HG03520 (cell line): Measurements from ENCODE around the gene TMED5.
"Not testable (repeated sequence)": the region's sequence is repeated elsewhere in the genome, so short reads cannot be mapped to it uniquely, and the experiment has no call there.

Experiments used
- ATAC-seq: cut with Tn5 transposase; IDR thresholded peaks from one replicate; pipeline ENCODE4 v1.9.1; 2021; ENCODE audit warnings: mild to moderate bottlenecking, moderate library complexity; ENCODE audit not compliant: unreplicated experiment

TMED5 gene

GRCh38 chr1:93172778-93173177 is 7.4 kb downstream of the TMED5 start:
- ATAC-seq: no peak

GRCh38 chr1:93171549-93172034 is 8.6 kb downstream of the TMED5 start:
- ATAC-seq: no peak

DNA sequence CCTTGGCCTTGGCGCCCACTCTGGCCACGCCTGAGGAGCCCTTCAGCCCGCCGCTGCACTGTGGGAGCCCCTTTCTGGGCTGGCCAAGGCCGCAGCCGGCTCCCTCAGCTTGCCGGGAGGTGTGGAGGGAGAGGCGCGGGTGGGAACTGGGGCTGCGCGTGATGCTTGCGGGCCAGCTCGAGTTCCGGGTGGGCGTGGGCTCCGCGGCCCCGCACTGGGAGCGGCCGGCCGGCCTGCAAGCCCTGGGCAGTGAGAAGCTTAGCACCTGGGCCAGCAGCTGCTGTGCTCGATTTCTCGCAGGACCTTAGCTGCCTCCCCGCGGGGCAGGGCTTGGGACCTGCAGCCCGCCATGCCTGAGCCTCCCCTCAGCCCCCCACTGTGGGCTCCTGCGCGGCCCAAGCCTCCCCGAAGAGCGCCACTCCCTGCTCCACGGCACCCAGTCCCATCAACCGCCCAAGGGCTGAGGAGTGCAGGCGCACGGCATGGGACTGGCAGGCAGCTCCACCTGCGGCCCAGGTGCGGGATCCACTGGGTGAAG is 10.0 kb downstream of the TMED5 start:
- not testable (repeated sequence) for ATAC-seq

GRCh38 chr1:93167006-93167405 is 13.2 kb downstream of the TMED5 start:
- no peak for ATAC-seq

DNA sequence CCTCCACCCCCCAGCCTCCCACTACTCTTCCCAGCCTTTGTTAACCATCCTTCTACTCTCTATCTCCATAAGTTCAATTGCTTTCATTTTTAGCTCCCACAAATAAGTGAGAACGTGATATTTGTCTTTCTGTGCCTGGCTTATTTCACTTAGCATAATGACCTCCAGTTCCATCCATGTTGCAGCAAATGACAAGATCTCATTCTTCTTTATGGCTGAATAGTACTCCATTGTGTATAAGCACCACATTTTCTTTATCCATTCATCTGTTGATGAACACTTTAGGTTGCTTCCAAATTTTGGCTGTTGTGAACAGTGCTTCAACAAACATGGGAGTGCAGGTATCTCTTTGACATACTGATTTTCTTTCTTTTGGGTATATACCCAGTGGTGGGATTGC is 14.3 kb downstream of the TMED5 start:
- not testable (repeated sequence) for ATAC-seq

DNA sequence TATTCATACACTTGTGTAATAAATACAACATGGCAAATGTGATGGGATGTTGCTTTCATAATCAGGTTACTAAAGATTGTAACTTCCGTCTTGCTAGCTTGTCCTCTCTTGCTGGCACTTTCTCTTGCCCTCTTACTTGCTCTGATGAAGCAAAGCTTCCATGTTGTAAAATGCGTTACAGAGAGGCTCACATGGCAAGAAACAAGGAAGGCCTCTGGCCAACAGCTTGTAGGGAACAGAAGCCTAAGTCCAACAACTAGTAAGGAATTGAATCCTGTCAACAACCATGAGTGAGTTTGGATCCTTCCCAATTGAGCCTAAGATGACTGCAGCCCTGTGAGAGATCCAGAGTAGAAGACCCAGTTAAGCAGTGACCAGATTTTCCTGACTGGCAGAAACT is 15.4 kb downstream of the TMED5 start:
- ATAC-seq: no peak

DNA sequence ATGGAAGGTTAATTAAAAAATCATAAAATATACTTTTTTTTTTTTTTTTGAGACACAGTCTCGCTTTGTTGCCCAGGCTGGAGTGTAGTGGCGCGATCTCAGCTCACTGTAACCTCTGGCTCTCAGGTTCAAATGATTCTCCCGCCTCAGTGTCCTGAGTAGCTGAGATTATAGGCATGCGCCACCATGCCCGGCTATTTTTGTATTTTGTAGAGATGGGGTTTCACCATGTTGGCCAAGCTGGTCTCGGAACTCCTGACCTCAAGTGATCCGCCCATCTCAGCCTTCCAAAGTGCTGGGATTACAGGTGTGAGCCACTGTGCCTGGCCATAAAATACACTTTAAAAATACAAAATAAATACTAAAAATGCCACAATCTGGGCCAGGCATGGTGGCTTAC is 16.9 kb downstream of the TMED5 start:
- not testable (repeated sequence) for ATAC-seq

DNA sequence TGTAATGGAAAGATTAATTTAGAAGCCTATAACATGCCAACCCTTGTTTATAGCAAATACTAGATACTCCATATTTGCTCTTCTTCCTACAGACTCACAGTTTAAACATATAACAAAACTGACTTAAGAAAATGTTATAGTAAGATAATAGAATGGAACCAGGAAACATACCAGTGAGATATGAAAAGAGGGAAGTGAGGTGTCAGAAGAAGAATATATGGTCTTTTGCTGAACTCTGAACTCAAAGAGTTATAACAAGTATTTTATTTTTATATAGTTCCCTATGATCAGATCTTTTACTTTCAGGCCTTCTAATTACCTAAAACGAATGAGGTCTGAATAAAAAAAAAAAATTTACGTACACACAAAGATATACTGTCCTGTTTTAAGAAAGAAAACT is 20.9 kb downstream of the TMED5 start:
- ATAC-seq: no peak

- no peak for ATAC-seq
Observed at GRCh38 chr1:93155335-93155734, 24.9 kb downstream of the TMED5 start.

- ATAC-seq: no peak
Observed at GRCh38 chr1:93154898-93155297, 25.3 kb downstream of the TMED5 start.

GRCh38 chr1:93152835-93153234 is 27.4 kb downstream of the TMED5 start:
- ATAC-seq: no peak

GRCh38 chr1:93151474-93151873 is 28.7 kb downstream of the TMED5 start:
- ATAC-seq: no peak

DNA sequence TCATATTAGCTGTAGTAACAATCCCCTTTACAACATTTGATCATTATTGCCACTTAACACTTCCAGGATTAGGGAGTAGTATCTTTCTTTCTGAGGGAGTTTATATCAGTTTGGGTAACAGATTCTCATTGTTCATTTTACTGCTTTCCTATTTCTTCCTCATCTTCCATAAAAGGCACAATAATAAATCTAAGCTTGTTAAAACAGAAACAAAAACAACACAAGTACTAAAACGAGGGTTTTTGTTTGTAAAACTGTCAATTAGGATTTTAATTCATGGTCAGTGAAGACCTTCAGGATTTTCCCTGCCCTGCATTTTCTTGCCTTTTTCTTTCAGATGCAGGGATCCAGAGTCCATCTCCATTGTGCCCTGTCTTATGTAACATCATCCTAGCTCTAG is 29.5 kb downstream of the TMED5 start:
- no peak for ATAC-seq

GRCh38 chr1:93148001-93148400 is 32.2 kb downstream of the TMED5 start:
- no peak for ATAC-seq

DNA sequence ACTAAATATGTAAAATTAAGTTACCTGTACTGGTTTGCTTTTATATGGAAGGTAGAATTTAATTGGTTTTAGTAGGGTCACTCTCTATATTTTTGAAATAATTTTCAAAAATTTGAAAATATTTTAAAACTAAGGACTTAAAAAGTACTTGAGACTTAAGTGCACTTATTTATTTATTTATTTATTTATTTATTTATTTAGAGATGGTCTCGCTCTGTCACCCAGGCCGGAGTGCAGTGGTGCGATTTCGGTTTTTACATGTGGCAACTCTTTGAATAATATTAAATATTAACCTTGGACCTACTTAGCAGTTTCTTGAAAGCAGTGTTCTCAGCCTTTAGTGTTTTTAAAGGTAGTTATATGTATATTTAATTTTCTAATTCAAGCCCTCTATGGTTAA is 36.4 kb downstream of the TMED5 start:
- ATAC-seq: no peak

DNA sequence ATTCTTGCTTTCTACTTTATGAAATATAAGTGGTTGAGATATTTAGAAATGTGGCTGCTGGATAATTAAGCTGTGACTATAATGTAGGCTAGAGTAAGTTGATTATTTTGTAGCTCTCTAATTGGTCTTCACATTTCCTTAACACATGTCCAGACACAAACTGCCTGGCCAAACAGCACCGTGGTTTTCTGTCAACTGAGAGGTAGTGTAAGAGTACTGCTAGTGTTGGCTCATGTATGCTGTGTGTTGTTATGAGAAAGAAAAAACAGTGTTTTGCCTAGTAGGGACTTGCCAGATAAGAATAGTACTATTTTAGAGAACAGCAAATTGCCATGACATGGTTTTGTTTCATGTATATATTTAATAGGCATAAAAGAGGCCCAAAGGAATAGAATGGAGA is 37.1 kb downstream of the TMED5 start:
- no peak for ATAC-seq

- ATAC-seq: no peak
Observed at GRCh38 chr1:93142161-93142560, 38.1 kb downstream of the TMED5 start.

GRCh38 chr1:93140106-93140505 is 40.1 kb downstream of the TMED5 start:
- no peak for ATAC-seq

DNA sequence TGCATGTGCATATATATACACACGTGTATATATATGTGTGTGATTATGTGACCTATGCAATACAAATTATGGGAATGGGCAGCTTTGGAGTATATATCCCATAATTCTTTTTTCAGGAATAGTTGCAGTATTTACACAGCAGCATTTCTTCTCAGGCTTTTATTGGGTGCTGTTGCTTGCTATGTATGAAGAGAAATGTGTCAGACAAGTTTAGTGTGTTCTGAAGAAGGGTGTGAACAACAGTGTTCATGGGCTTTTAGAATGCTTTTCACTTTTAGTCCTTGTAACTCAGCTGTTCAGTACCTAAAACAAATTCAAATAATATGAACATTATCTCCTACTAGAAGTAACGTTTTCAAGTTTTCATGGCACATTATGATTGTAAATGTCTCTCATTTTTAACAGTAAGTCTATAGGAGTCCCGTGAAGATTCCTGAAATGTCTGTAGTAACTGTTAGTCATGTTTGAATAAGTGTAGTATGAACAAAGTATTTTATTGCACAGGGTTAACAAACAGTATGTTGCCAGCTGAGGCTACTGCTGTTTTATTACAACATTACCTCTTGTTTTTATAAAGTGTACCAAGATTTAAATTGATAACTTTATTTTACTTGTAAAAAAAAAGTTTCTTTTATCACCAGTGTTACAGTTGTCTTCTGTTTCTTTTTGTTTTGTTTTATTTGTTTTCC is 42.5 kb downstream of the TMED5 start:
- ATAC-seq: no peak

DNA sequence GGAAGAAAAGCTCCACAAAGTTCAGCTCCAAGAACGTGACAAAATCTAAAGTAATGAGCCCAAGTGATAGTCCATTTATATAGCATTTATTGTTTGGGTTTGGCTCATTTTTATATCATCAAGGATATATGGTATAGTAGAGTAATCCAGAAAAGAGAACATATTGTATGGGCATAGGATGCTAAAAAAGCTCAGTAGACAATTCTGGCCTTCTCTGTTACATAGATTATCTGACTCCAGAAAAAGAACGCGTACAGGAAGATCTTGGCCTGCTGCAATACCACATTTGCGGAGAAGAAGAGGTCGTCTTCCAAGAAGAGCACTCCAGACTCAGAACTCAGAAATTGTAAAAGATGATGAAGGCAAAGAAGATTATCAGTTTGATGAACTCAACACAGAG is 43.8 kb downstream of the TMED5 start:
- no peak for ATAC-seq

DNA sequence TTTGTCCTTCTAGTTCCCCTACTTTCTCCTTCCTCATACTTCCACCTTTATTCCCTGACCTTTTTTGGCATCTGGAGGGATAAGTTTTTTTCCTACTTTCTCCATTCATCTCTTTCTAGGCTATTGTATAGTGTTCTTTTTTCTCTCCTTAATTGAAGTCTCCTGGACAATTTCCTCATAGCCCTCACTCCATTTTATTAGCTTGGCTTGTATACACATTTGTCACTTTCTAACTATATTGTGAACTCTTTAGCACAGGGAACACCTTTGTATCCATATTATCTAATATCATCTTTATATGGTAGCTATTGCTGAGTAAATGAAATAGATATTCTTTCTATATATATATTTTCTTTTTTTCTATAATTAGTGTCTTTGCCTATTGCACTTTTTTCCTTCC is 47.6 kb downstream of the TMED5 start:
- no peak for ATAC-seq

- ATAC-seq: no peak
Observed at GRCh38 chr1:93129507-93130099, 50.6 kb downstream of the TMED5 start.
